Measurements from ENCODE around the gene PSG7.
"Not testable (repeated sequence)": the region's sequence is repeated elsewhere in the genome, so short reads cannot be mapped to it uniquely, and the experiment has no call there.

PSG7 gene

GRCh38 chr19:42874901-42875813 is 61.9 kb downstream of the PSG7 start:
- H3K4me3 ChIP-seq; H3K36me3 ChIP-seq; H3K4me1 ChIP-seq; H3K27ac ChIP-seq; intact Hi-C loops (cut with DNase I; ENCODE audit: low total_unique reads); H3K9me3 ChIP-seq; H3K27me3 ChIP-seq: not testable (repeated sequence)
- peak in 1 of 2 donors; percentile 60 for DNase-seq

GRCh38 chr19:42874136-42874535 is 62.9 kb downstream of the PSG7 start:
- H3K27ac ChIP-seq; H3K9me3 ChIP-seq; H3K36me3 ChIP-seq; intact Hi-C loops (cut with DNase I; ENCODE audit: low total_unique reads); H3K27me3 ChIP-seq; DNase-seq; H3K4me1 ChIP-seq; H3K4me3 ChIP-seq: not testable (repeated sequence)
